HL-60 (cell line): ENCODE data around the gene CKAP5.

Experiments used
- DNase-seq, 2 experiments: peaks; one replicate each; pipeline ENCODE4 v3.0.0-alpha.2; 2010 to 2020; ENCODE audit warnings: low read depth in 1 of 2, low spot score in 1 of 2
- H3K27ac ChIP-seq: fragments of 250-450 bp; sonication (Bioruptor Pico); replicated peaks from 2 replicates; pipeline ENCODE4 v1.5.1; 2020; ENCODE audit warnings: mild to moderate bottlenecking, moderate library complexity
- H3K27me3 ChIP-seq: fragments of 250-450 bp; sonication (Bioruptor Pico); 2 replicates; pipeline ENCODE4 v1.5.1; 2021; ENCODE audit warnings: mild to moderate bottlenecking, moderate library complexity; ENCODE audit not compliant: insufficient read depth, poor library complexity, severe bottlenecking
- H3K4me3 ChIP-seq: replicated peaks from 2 replicates; pipeline ENCODE4 v1.5.1; 2011; ENCODE audit warnings: mild to moderate bottlenecking, control low read depth, low read length; ENCODE audit not compliant: insufficient read depth
- GABPA ChIP-seq: IDR thresholded peaks from 2 replicates; pipeline ENCODE4 v1.6.1; 2012; ENCODE audit warnings: low read depth
- POLR2AphosphoS5 ChIP-seq: IDR thresholded peaks from 2 replicates; pipeline ENCODE4 v1.6.1; 2012; ENCODE audit warnings: low read depth
- SPI1 ChIP-seq: IDR thresholded peaks from 2 replicates; pipeline ENCODE4 v1.6.1; 2012; ENCODE audit warnings: low read depth, mild to moderate bottlenecking, borderline replicate concordance
- TF ChIP-seq, protein P1 (sequence below): IDR thresholded peaks from one replicate; pipeline ENCODE4 v1.5.1; 2011; ENCODE audit warnings: low read length, control low read depth, inconsistent platforms; ENCODE audit not compliant: insufficient read depth
- TF ChIP-seq, protein P2 (sequence below): IDR thresholded peaks from 2 replicates; pipeline ENCODE4 v1.6.1; 2012; ENCODE audit warnings: low read depth; ENCODE audit not compliant: insufficient replicate concordance

The CKAP5 gene

DNA sequence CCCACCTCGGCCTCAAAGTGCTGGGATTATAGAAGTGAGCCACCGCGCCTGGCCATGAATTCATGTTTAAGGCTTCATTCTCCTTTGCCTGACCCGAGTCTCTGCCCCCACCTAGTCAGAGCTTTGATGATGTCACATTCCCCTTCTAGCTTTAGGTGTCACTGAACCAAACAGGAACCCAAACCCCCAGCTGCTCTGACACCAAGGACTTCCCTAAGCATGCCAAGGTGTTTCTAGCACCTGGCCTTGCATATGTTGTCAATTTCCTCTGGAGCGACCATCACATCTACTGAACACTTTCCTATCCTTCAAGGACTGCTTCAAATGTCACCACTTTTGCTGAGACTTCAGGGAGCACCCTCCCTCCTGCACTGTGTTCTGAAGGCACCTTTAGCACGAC is 124.8 kb downstream of the CKAP5 start:
- H3K4me3 ChIP-seq: no peak overlapping the region
- TF ChIP-seq, protein P1, sequence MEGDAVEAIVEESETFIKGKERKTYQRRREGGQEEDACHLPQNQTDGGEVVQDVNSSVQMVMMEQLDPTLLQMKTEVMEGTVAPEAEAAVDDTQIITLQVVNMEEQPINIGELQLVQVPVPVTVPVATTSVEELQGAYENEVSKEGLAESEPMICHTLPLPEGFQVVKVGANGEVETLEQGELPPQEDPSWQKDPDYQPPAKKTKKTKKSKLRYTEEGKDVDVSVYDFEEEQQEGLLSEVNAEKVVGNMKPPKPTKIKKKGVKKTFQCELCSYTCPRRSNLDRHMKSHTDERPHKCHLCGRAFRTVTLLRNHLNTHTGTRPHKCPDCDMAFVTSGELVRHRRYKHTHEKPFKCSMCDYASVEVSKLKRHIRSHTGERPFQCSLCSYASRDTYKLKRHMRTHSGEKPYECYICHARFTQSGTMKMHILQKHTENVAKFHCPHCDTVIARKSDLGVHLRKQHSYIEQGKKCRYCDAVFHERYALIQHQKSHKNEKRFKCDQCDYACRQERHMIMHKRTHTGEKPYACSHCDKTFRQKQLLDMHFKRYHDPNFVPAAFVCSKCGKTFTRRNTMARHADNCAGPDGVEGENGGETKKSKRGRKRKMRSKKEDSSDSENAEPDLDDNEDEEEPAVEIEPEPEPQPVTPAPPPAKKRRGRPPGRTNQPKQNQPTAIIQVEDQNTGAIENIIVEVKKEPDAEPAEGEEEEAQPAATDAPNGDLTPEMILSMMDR: no peak
- no peak for TF ChIP-seq GABPA
- TF ChIP-seq, protein P2, sequence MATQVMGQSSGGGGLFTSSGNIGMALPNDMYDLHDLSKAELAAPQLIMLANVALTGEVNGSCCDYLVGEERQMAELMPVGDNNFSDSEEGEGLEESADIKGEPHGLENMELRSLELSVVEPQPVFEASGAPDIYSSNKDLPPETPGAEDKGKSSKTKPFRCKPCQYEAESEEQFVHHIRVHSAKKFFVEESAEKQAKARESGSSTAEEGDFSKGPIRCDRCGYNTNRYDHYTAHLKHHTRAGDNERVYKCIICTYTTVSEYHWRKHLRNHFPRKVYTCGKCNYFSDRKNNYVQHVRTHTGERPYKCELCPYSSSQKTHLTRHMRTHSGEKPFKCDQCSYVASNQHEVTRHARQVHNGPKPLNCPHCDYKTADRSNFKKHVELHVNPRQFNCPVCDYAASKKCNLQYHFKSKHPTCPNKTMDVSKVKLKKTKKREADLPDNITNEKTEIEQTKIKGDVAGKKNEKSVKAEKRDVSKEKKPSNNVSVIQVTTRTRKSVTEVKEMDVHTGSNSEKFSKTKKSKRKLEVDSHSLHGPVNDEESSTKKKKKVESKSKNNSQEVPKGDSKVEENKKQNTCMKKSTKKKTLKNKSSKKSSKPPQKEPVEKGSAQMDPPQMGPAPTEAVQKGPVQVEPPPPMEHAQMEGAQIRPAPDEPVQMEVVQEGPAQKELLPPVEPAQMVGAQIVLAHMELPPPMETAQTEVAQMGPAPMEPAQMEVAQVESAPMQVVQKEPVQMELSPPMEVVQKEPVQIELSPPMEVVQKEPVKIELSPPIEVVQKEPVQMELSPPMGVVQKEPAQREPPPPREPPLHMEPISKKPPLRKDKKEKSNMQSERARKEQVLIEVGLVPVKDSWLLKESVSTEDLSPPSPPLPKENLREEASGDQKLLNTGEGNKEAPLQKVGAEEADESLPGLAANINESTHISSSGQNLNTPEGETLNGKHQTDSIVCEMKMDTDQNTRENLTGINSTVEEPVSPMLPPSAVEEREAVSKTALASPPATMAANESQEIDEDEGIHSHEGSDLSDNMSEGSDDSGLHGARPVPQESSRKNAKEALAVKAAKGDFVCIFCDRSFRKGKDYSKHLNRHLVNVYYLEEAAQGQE: no peak
- no peak for TF ChIP-seq POLR2AphosphoS5
- no peak for TF ChIP-seq SPI1

DNA sequence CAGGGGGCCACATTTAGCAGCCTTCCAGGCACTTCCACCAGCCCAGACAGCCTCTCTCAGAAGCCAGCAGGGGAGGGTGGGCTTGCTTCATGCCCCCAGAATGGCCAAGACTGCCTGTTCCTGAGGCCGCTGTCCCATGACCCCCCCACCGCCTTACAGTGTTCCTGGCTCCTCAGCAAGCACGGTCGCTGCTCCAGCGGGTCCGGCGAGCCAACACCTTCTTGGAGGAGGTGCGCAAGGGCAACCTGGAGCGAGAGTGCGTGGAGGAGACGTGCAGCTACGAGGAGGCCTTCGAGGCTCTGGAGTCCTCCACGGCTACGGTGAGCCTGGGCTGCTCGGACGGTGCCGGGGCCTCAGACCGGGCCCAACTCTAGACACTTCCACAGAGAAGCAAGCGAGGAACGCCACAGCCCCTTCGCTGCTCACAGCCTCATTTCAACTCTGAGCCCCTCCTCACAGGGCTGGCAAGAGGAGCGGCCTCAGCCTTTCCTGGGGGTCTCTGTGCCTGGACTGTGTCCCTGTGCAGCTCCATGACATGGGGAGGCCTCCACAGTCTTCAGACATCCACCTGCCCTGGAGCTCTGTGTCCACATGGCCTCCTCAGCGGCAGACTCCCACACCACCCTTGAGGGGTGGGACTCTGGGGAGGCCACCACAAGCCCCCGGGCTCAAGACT is 126.4 kb downstream of the CKAP5 start:
- Histone ChIP-seq H3K27me3 (no peaks in the 10 kb centered on the region), H3K4me3 (no peak overlapping the region), H3K27ac (no peak overlapping the region)
- no peak for TF ChIP-seq POLR2AphosphoS5
- TF ChIP-seq GABPA: no peak
- TF ChIP-seq, protein P2: no peak
- no peak for TF ChIP-seq SPI1
- TF ChIP-seq, protein P1: no peak
- no peak for DNase-seq

More for the DNA sequence above, 124.8 kb downstream of the CKAP5 start:
- Histone ChIP-seq H3K27me3 (no peaks in the 10 kb centered on the region), H3K27ac (no peak overlapping the region)
- DNase-seq: no peak

DNA sequence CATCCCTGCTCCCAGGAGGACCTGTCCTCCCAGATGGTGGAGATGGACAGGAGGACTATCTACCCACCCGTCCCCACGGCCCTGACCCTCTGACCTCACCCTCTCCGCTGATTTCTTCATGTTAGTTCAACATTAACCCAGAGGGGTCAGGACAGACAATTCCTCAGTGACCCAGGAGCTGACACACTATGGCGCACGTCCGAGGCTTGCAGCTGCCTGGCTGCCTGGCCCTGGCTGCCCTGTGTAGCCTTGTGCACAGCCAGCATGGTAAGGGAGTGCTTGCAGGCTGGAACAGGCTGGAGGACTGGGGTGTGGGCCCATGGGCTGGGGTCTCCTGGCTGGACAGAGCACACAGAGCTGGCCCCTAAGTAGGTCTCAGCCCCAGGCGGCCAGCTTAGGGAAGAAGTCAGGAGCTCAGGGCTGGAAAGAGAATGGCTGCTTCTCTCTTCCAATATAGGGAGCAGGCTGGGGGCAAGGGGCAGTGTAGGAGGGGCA is 127.0 kb downstream of the CKAP5 start, which contains the start of gene F2:
Gene F2, plus strand, starts transcription at position 166 of the 495 bp plus-strand sequence. Its CDS starts 23 bp downstream, at position 189.
- TF ChIP-seq, protein P2: no peak
- no peak for TF ChIP-seq SPI1
- TF ChIP-seq GABPA: no peak
- no peak for TF ChIP-seq POLR2AphosphoS5
- TF ChIP-seq, protein P1: no peak

More for the DNA sequence above, 127.0 kb downstream of the CKAP5 start, which contains the start of gene F2:
- H3K27me3 ChIP-seq: no peaks in the 10 kb centered on the region
- no peak within 1 kb of the TSS for H3K27ac ChIP-seq
- DNase-seq: no peak
- no peak within 1 kb of the TSS for H3K4me3 ChIP-seq
